Breast epithelium (tissue), 4 donors: ENCODE results near the gene MOV10. TPM values are rescaled to one million over a fixed set of nuclear protein-coding genes. Genes with fewer than 3 reads are reported as not detected.

Experiments used
- DNase-seq, 2 donors: peaks; one replicate each; pipeline ENCODE4 v3.0.0-alpha.2; 2019; ENCODE audit warnings: low spot score in 2 of 2
- H3K27ac ChIP-seq, 2 donors: fragments of 200-600 bp; sonication (generic) in 1 of 2; one replicate each; pipeline ENCODE4 v1.5.1; 2016 to 2019; ENCODE audit warnings: mild to moderate bottlenecking in 1 of 2
- H3K27me3 ChIP-seq, 2 donors: fragments of 200-600 bp; sonication (generic) in 1 of 2; one replicate each; pipeline versions ENCODE4 v1.5.1 to v1.6.0; 2017 to 2019; ENCODE audit warnings: control low read depth in 1 of 2, mild to moderate bottlenecking in 1 of 2
- H3K36me3 ChIP-seq: fragments of 200-600 bp; one replicate; pipeline ENCODE4 v1.5.1; 2019
- H3K4me1 ChIP-seq, 2 donors: fragments of 200-600 bp; sonication (generic); one replicate each; pipeline ENCODE4 v1.5.1; 2016 to 2019; ENCODE audit warnings: control low read depth in 1 of 2
- H3K4me3 ChIP-seq, 3 donors: fragments of 200-600 bp; sonication (generic); 1 replicate in 2 of 3; 2 replicates in 1 of 3; pipeline ENCODE4 v1.5.1; 2016 to 2019; ENCODE audit warnings: mild to moderate bottlenecking in 3 of 3, moderate library complexity in 2 of 3
- H3K9me3 ChIP-seq, 2 donors: fragments of 200-600 bp; sonication (generic) in 1 of 2; one replicate each; pipeline ENCODE4 v1.5.1; 2016 to 2019; ENCODE audit warnings: control low read depth in 1 of 2
- CTCF ChIP-seq, 3 donors: fragments of 450-650 bp; IDR thresholded peaks; one replicate each; pipeline ENCODE4 v1.5.1; 2016 to 2017; ENCODE audit warnings: antibody characterized with exemption in 3 of 3, mild to moderate bottlenecking in 3 of 3, moderate library complexity in 3 of 3
- POLR2A ChIP-seq: fragments of 450-650 bp; IDR thresholded peaks from one replicate; pipeline ENCODE4 v1.6.1; 2016; ENCODE audit warnings: antibody characterized with exemption, mild to moderate bottlenecking, moderate library complexity
- POLR2AphosphoS5 ChIP-seq, 3 donors: sonication (generic); formaldehyde crosslinking; IDR thresholded peaks; one replicate each; pipeline ENCODE4 v1.6.1; 2017; ENCODE audit warnings: antibody characterized with exemption in 3 of 3
- intact Hi-C: fragments of 100-400 bp; cut with DNase I; formaldehyde crosslinking; loops from one replicate; pipeline ENCODE4 v1.15.1; 2023; ENCODE audit warnings: low total_unique reads
- total RNA-seq, 3 donors: library from RNA; depleted of rRNA; stranded (reverse); fragments of >200 nt; gene quantifications; one replicate each; pipeline ENCODE4 v1.1.0, GENCODE V29; 2016

Gene MOV10
- total RNA-seq, 3 donors from 2014 or later: 14.7 to 52.2 (median 42.6) TPM

GRCh38 chr1:112731451-112731850 is 57.0 kb downstream of the MOV10 start:
- no peak for TF ChIP-seq CTCF (IDR thresholded peaks at IDR 0.05)
- no peak for TF ChIP-seq POLR2AphosphoS5 (IDR thresholded peaks at IDR 0.05)
- TF ChIP-seq POLR2A: no peak
- no peaks in the 10 kb centered on the region for H3K9me3 ChIP-seq
- intact Hi-C loops: no loop called here
- H3K36me3 ChIP-seq: no peaks in the 10 kb centered on the region
- H3K27ac ChIP-seq: no peak overlapping the region
- no peaks in the 10 kb centered on the region for H3K27me3 ChIP-seq
- no peak overlapping the region for H3K4me3 ChIP-seq
- H3K4me1 ChIP-seq: no peaks in the 10 kb centered on the region
- no peak for DNase-seq

GRCh38 chr1:112735752-112736151 is 61.3 kb downstream of the MOV10 start:
- Histone ChIP-seq H3K36me3 (no peaks in the 10 kb centered on the region), H3K27me3 (no peaks in the 10 kb centered on the region), H3K9me3 (no peaks in the 10 kb centered on the region), H3K27ac (no peak overlapping the region), H3K4me1 (no peaks in the 10 kb centered on the region), H3K4me3 (no peak overlapping the region)
- TF ChIP-seq POLR2AphosphoS5 (IDR thresholded peaks at IDR 0.05): no peak
- TF ChIP-seq POLR2A: no peak
- TF ChIP-seq CTCF (IDR thresholded peaks at IDR 0.05): no peak
- DNase-seq: no peak
- intact Hi-C loops: no loop called here

GRCh38 chr1:112737573-112737972 is 63.1 kb downstream of the MOV10 start:
- no peak for TF ChIP-seq POLR2AphosphoS5 (IDR thresholded peaks at IDR 0.05)
- no peak for TF ChIP-seq POLR2A
- TF ChIP-seq CTCF (IDR thresholded peaks at IDR 0.05): no peak
- Histone ChIP-seq H3K9me3 (no peaks in the 10 kb centered on the region), H3K4me3 (no peak overlapping the region), H3K27ac (no peak overlapping the region), H3K36me3 (no peaks in the 10 kb centered on the region), H3K27me3 (peaks cover 0 to 3% of the 10 kb centered on the region in 2 donors), H3K4me1 (no peaks in the 10 kb centered on the region)
- intact Hi-C loops: no loop called here
- DNase-seq: no peak

- Histone ChIP-seq H3K27ac (no peak overlapping the region), H3K36me3 (no peaks in the 10 kb centered on the region), H3K4me3 (peak overlapping the region; percentile 21 to 61 (median 35)), H3K27me3 (peaks cover 5 to 18% of the 10 kb centered on the region in 2 donors), H3K9me3 (no peaks in the 10 kb centered on the region), H3K4me1 (no peaks in the 10 kb centered on the region)
- TF ChIP-seq POLR2AphosphoS5 (IDR thresholded peaks at IDR 0.05) (no peak), CTCF (IDR thresholded peaks at IDR 0.05) (no peak), POLR2A (no peak)
- intact Hi-C loops: no loop called here
- DNase-seq: no peak
These were observed 68.9 kb downstream of the MOV10 start for GRCh38 chr1:112743174-112744008.

GRCh38 chr1:112744009-112744578 is 69.6 kb downstream of the MOV10 start:
- H3K27me3 ChIP-seq: peaks cover 5 to 18% of the 10 kb centered on the region in 2 donors
- no peak for TF ChIP-seq POLR2A
- TF ChIP-seq POLR2AphosphoS5 (IDR thresholded peaks at IDR 0.05): no peak
- no peak for TF ChIP-seq CTCF (IDR thresholded peaks at IDR 0.05)
- no peak overlapping the region for H3K27ac ChIP-seq
- H3K9me3 ChIP-seq: no peaks in the 10 kb centered on the region
- no peak for DNase-seq
- H3K4me1 ChIP-seq: no peaks in the 10 kb centered on the region
- no peaks in the 10 kb centered on the region for H3K36me3 ChIP-seq
- peak overlapping the region; percentile 21 to 61 (median 35) for H3K4me3 ChIP-seq
- intact Hi-C loops: no loop called here
